A673 (cell line): ENCODE measurements around the gene UBP1.

Experiments used
- EZH2 ChIP-seq: fragments of 200-600 bp; sonication (generic); IDR thresholded peaks from 2 replicates; pipeline ENCODE4 v1.6.1; 2017; ENCODE audit warnings: borderline replicate concordance, low read depth, mild to moderate bottlenecking, mixed read lengths, antibody characterized with exemption, low read length; ENCODE audit not compliant: poor library complexity, severe bottlenecking
- TF ChIP-seq, protein P1 (sequence below): fragments of 300-800, 200-600 bp; sonication (generic); conservative IDR thresholded peaks from 2 replicates; pipeline ENCODE4 v1.5.1; 2017; ENCODE audit warnings: low read depth, mild to moderate bottlenecking, antibody characterized with exemption, low read length, moderate library complexity, mixed read lengths

- TF ChIP-seq, protein P1, sequence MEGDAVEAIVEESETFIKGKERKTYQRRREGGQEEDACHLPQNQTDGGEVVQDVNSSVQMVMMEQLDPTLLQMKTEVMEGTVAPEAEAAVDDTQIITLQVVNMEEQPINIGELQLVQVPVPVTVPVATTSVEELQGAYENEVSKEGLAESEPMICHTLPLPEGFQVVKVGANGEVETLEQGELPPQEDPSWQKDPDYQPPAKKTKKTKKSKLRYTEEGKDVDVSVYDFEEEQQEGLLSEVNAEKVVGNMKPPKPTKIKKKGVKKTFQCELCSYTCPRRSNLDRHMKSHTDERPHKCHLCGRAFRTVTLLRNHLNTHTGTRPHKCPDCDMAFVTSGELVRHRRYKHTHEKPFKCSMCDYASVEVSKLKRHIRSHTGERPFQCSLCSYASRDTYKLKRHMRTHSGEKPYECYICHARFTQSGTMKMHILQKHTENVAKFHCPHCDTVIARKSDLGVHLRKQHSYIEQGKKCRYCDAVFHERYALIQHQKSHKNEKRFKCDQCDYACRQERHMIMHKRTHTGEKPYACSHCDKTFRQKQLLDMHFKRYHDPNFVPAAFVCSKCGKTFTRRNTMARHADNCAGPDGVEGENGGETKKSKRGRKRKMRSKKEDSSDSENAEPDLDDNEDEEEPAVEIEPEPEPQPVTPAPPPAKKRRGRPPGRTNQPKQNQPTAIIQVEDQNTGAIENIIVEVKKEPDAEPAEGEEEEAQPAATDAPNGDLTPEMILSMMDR = no peak
- TF ChIP-seq EZH2 = no peak
Observed at GRCh38 chr3:33438881-33439545, 1.2 kb downstream of the UBP1 start.
